LNCAP (cell line): ENCODE results near the gene KMT2E.

ENCODE experiments used
- CTCF ChIP-seq: fragments of 450-650 bp; IDR thresholded peaks from 2 replicates; pipeline ENCODE4 v1.5.1; 2017; ENCODE audit warnings: mild to moderate bottlenecking

The KMT2E gene

GRCh38 chr7:105105579-105105978 is 91.6 kb downstream of the KMT2E start:
- TF ChIP-seq CTCF = no peak

- TF ChIP-seq CTCF = no peak
Observed at GRCh38 chr7:105106473-105106872, 92.5 kb downstream of the KMT2E start.

- TF ChIP-seq CTCF = no peak
Observed at GRCh38 chr7:105107458-105107857, 93.5 kb downstream of the KMT2E start.

- no peak for TF ChIP-seq CTCF
Observed at GRCh38 chr7:105112440-105113418, 98.7 kb downstream of the KMT2E start.

- TF ChIP-seq CTCF = no peak
Observed at GRCh38 chr7:105118612-105119600, 104.9 kb downstream of the KMT2E start.

- no peak for TF ChIP-seq CTCF
Observed at GRCh38 chr7:105122619-105123018, 108.6 kb downstream of the KMT2E start.

GRCh38 chr7:105125745-105126144 is 111.7 kb downstream of the KMT2E start:
- no peak for TF ChIP-seq CTCF
